H4 (cell line): ENCODE data around the gene MAGEB5. TPM values are rescaled to one million over a fixed set of nuclear protein-coding genes. Genes with fewer than 3 reads are reported as not detected.
"Not testable (repeated sequence)": the region's sequence is repeated elsewhere in the genome, so short reads cannot be mapped to it uniquely, and the experiment has no call there.

Experiments
- DNase-seq: peaks from one replicate; pipeline ENCODE4 v3.0.0-alpha.2; 2015; ENCODE audit warnings: low spot score
- total RNA-seq: library from RNA; depleted of rRNA; stranded (reverse); fragments of >200 nt; shearing (Covaris generic); gene quantifications from 2 replicates; pipeline ENCODE4 v1.2.3, GENCODE V29; 2014; rRNA removed

Gene MAGEB5
- not detected in 2 replicates for total RNA-seq

GRCh38 chrX:26215869-26216268 is at the start of gene MAGEB5:
Gene MAGEB5 (plus strand): TSS chrX:26216169. CDS start chrX:26217302, 1,133 bp downstream.
- DNase-seq: no peak

- DNase-seq: no peak
These were observed 23.8 kb upstream of the MAGEB5 start, which contains the start of gene MAGEB6 for GRCh38 chrX:26192204-26192603. Gene MAGEB6 (plus strand): TSS chrX:26192440. CDS start chrX:26193847, 1,407 bp downstream.

- no peak for DNase-seq
These were observed 12.4 kb upstream of the MAGEB5 start for GRCh38 chrX:26203561-26203960.

DNA sequence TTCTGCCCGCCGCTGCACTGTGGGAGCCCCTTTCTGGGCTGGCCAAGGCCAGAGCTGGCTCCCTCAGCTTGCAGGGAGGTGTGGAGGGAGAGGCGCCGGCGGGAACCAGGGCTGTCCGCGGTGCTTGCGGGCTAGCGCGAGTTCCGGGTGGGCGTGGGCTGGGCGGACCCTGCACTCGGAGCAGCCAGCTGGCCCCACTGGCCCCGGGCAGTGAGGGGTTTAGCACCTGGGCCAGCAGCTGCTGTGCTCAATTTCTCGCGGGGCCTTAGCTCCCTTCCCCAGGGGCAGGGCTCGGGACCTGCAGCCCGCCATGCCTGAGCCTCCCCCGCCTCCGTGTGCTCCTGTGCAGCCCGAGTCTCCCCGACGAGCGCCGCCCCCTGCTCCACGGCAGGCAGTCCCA is 11.3 kb upstream of the MAGEB5 start:
- not testable (repeated sequence) for DNase-seq

DNA sequence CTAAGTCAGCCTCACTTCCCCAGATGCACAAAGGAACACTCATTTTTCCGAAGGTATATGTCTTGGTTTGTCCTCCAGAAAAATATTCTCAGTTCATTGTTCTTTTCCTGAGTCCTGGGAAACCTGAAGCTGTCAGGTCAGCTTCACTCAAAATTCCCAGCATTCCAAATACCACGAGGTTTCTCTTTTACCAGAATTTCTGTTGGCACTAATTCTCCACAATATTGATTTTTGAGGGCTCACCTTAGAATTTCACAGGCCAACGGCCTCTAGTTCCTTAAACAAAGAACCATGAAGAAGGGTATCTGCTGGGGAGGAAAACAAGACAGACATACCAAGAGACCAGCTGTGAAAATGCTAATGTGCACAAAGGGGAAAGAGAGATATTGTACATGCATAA is 8.0 kb upstream of the MAGEB5 start:
- no peak for DNase-seq

DNA sequence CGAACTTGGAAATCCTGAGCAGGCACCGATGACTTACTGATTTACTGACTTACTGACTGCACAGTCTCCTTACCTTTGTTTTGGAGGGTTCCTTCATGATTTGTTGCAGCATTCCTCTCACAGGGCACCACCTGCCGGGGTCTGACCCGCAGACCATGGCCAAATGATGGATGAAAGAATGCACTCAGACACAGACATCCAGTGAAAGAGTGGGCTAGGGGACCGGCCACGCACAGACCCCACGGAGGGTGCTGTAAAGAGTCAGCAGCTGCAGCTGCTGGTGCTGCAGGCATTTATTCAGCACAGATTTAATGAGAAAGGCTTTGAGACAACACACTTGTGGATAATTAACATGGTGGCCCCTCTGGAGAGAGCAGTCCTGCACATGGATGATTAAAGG is 3.4 kb downstream of the MAGEB5 start:
- DNase-seq: no peak

DNA sequence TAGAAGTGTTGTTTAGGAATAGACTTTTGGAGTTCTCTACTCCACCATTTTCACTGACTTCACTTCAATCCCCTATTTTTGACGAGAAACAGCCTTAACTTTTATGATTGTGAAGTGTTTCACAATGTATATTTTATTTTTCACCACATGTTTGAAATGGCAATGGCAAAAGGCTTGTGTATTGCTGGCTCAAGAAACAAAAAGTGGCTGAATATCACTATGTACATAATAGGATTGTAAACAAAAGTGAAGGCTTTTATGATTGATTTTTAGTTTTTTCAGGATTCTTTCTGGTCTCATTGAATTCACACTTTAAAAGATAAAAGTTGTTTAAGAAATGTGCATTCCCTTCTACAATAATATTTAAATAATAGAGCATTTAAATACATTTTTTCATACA is 18.2 kb downstream of the MAGEB5 start:
- DNase-seq: no peak

- DNase-seq: no peak
These were observed 37.6 kb downstream of the MAGEB5 start for GRCh38 chrX:26253526-26253925.

- no peak for DNase-seq
These were observed 38.5 kb downstream of the MAGEB5 start for GRCh38 chrX:26254436-26254835.

- no peak for DNase-seq
These were observed 46.2 kb downstream of the MAGEB5 start for GRCh38 chrX:26262121-26262523.

Other genes with a start within 250 kb of the MAGEB5 start
- gene MAGEB18, start 77.8 kb upstream of the MAGEB5 start, total RNA-seq: 0.60 TPM in 1 of 2 replicates, not detected in the other
- gene MAGEB6B, start 55.6 kb upstream of the MAGEB5 start, total RNA-seq: not detected in 2 replicates
- 0.84 and 1.6 TPM in 2 replicates for gene MAGEB6, start 23.7 kb upstream of the MAGEB5 start, total RNA-seq